HepG2 (cell line): ENCODE results near the gene CABLES2. TPM values are rescaled to one million over a fixed set of nuclear protein-coding genes. Genes with fewer than 3 reads are reported as not detected.

Experiments
- AGO1 ChIP-seq: fragments of 200-400 bp; formaldehyde crosslinking; IDR thresholded peaks from 2 replicates; pipeline ENCODE4 v1.6.1; 2017; ENCODE audit warnings: mild to moderate bottlenecking, low read depth, low read length, moderate library complexity; ENCODE audit not compliant: poor library complexity, severe bottlenecking
- FOSL1 ChIP-seq: sonication (generic); formaldehyde crosslinking; IDR thresholded peaks from 2 replicates; pipeline ENCODE4 v1.9.0; 2021; ENCODE audit warnings: missing genetic modification reagents, borderline replicate concordance
- ZBTB40 ChIP-seq, 2 experiments: fragments of 450-650 bp in 1 of 2; sonication (generic) in 1 of 2; formaldehyde crosslinking in 1 of 2; IDR thresholded peaks; 2 replicates each; pipeline versions ENCODE4 v1.6.1 to v1.8.0; 2016 to 2022; ENCODE audit warnings: antibody characterized with exemption in 1 of 2, mild to moderate bottlenecking in 1 of 2, missing genetic modification reagents in 1 of 2
- polyA plus RNA-seq, 8 experiments: library from polyadenylated mRNA; depleted of rRNA in 3 of 8; stranded (reverse) in 7 of 8; unstranded in 1 of 8; fragments of >200 nt; fragmentation: Illumina TruSeq in 4 of 8; extraction: Trizol in 4 of 8; gene quantifications; 2 replicates each; pipeline versions ENCODE4 v1.2.1 to v1.2.3, GENCODE V29; 2011 to 2016; ENCODE audit warnings: low read depth in 4 of 8, missing spikeins in 1 of 8, mixed read lengths in 1 of 8; ENCODE audit not compliant: insufficient read depth in 1 of 8
- total RNA-seq, 5 experiments: library from RNA; depleted of rRNA; stranded (reverse); fragments of >200 nt; fragmentation: Illumina TruSeq; extraction: Trizol; gene quantifications; 2 replicates each; pipeline ENCODE4 v1.2.3, GENCODE V29; 2016; ENCODE audit warnings: low read depth in 1 of 5

The CABLES2 gene
- total and polyA plus RNA-seq, 2 of the 13 experiments (the other 11 are each of a cell fraction or from before 2014, with no cell fraction given): 5.2 to 9.7 TPM

GRCh38 chr20:62354811-62355341, 52.2 kb downstream of the CABLES2 start (continued):
- TF ChIP-seq ZBTB40 (IDR thresholded peaks at IDR 0.05): no peak
- TF ChIP-seq ZBTB40 (CRISPR knock-in tag; IDR thresholded peaks at IDR 0.05): 0 out of 2 replicates have a peak, but pooled peaks have one; percentile 12
- TF ChIP-seq AGO1: peak; percentile 56
- TF ChIP-seq FOSL1: no peak
